Epithelial cell of proximal tubule (primary cell): ENCODE data around the gene ZIC4. TPM values are rescaled to one million over a fixed set of nuclear protein-coding genes. Genes with fewer than 3 reads are reported as not detected.

Experiments
- DNase-seq: peaks from one replicate; pipeline ENCODE4 v3.0.0-alpha.2; 2011; ENCODE audit warnings: low read depth
- H3K4me3 ChIP-seq: 2 replicates; pipeline ENCODE4 v1.5.1; 2011; ENCODE audit warnings: low read depth, mild to moderate bottlenecking, low read length
- CTCF ChIP-seq: conservative IDR thresholded peaks from 2 replicates; pipeline ENCODE4 v1.5.1; 2012; ENCODE audit warnings: low read depth, mild to moderate bottlenecking, low read length
- total RNA-seq: library from RNA; depleted of rRNA; stranded (reverse); fragments of >200 nt; gene quantifications from 2 replicates; pipeline ENCODE4 v1.2.3, GENCODE V29; 2015

Gene ZIC4
- total RNA-seq, 1 donor from 2014 or later = not detected

GRCh38 chr3:147341727-147342126 lies 64.6 kb downstream of the ZIC4 start:
- TF ChIP-seq CTCF = no peak
- DNase-seq = no peak
- no peak overlapping the region for H3K4me3 ChIP-seq

GRCh38 chr3:147336543-147337278 lies 69.6 kb downstream of the ZIC4 start:
- DNase-seq = no peak
- no peak overlapping the region for H3K4me3 ChIP-seq

More at GRCh38 chr3:147336543-147337278, 69.6 kb downstream of the ZIC4 start:
- TF ChIP-seq CTCF = no peak

Other genes starting within 250 kb of the ZIC4 start
- gene ZIC1, start 2.8 kb upstream of the ZIC4 start, total RNA-seq = not detected in 2 replicates